Glomerular visceral epithelial cell (primary cell): ENCODE measurements around the gene MYBPHL.
A peak's percentile ranks its signal among the peaks of the same experiment; 100 is the strongest.

Source experiments
- DNase-seq: peaks from one replicate; pipeline ENCODE4 v3.0.0-alpha.2; 2016; ENCODE audit errors: extremely low spot score

The MYBPHL gene

GRCh38 chr1:109281680-109282496, 24.9 kb downstream of the MYBPHL start:
- DNase-seq: no peak

- no peak for DNase-seq
Measured at GRCh38 chr1:109280862-109281261, 25.9 kb downstream of the MYBPHL start.

- peak; percentile 60 for DNase-seq
Measured at GRCh38 chr1:109279615-109280278, 27.1 kb downstream of the MYBPHL start.

- peak; percentile 76 for DNase-seq
Measured at GRCh38 chr1:109277434-109278204, 29.2 kb downstream of the MYBPHL start.

- DNase-seq: peak; percentile 30
Measured at GRCh38 chr1:109275706-109276345, 31.0 kb downstream of the MYBPHL start.

GRCh38 chr1:109274533-109275476, 32.0 kb downstream of the MYBPHL start:
- DNase-seq: peak; percentile 63

GRCh38 chr1:109273570-109274288, 33.1 kb downstream of the MYBPHL start:
- no peak for DNase-seq

GRCh38 chr1:109272831-109273547, 33.8 kb downstream of the MYBPHL start:
- no peak for DNase-seq

GRCh38 chr1:109272021-109272799, 34.6 kb downstream of the MYBPHL start:
- no peak for DNase-seq

- DNase-seq: no peak
Measured at GRCh38 chr1:109271458-109271857, 35.4 kb downstream of the MYBPHL start.

- no peak for DNase-seq
Measured at GRCh38 chr1:109270623-109271317, 36.0 kb downstream of the MYBPHL start.

- no peak for DNase-seq
Measured at GRCh38 chr1:109269981-109270622, 36.7 kb downstream of the MYBPHL start.

- DNase-seq: no peak
Measured at GRCh38 chr1:109269212-109269980, 37.4 kb downstream of the MYBPHL start.

- DNase-seq: no peak
Measured at GRCh38 chr1:109268431-109269211, 38.2 kb downstream of the MYBPHL start.

GRCh38 chr1:109267743-109268300, 39.0 kb downstream of the MYBPHL start:
- DNase-seq: no peak

- no peak for DNase-seq
Measured at GRCh38 chr1:109266965-109267364, 39.8 kb downstream of the MYBPHL start.
